HFF-Myc (cell line): ENCODE measurements around the gene MAPK13.

Source experiments
- DNase-seq: peaks from one replicate; pipeline ENCODE4 v3.0.0-alpha.2; 2011; ENCODE audit warnings: low read depth; ENCODE audit errors: extremely low read depth
- H3K4me3 ChIP-seq: replicated peaks from 2 replicates; pipeline ENCODE4 v1.5.1; 2011; ENCODE audit warnings: low read depth, mild to moderate bottlenecking, control low read depth, low read length
- TF ChIP-seq, protein P1 (sequence below): IDR thresholded peaks from 2 replicates; pipeline ENCODE4 v1.5.1; 2012; ENCODE audit warnings: mild to moderate bottlenecking, low read depth, low read length, control low read depth; ENCODE audit errors: missing control alignments

MAPK13 gene

DNA sequence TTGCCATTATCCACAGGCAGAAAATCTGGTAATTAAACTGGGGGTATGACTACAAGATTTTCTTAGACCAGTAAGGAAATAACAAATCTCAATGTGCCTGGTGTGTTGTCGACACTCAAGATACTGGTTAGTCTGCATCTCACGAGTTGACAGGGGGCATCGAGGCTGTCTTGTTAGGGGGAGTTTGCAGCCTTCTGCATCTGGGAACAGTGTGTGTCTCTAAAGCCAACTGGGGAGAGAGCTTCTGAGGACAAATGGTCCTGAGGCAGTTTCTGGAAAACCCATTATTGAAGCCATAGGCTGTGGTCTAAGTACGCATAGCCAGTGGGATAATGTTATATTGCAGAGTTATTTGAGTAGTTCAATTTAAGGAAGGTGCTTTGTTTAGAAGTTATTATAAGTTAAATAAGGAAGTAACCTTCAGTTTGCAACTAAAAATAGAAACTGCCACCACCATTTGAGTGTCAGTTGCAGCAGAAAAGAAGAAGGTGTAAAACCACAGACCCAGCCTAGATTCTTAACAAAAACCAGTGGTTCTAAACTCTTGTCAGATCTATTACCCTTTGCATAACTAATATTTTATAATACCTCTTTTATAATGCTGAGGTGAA lies 15.4 kb upstream of the MAPK13 start:
- DNase-seq, result no peak
- TF ChIP-seq, protein P1, sequence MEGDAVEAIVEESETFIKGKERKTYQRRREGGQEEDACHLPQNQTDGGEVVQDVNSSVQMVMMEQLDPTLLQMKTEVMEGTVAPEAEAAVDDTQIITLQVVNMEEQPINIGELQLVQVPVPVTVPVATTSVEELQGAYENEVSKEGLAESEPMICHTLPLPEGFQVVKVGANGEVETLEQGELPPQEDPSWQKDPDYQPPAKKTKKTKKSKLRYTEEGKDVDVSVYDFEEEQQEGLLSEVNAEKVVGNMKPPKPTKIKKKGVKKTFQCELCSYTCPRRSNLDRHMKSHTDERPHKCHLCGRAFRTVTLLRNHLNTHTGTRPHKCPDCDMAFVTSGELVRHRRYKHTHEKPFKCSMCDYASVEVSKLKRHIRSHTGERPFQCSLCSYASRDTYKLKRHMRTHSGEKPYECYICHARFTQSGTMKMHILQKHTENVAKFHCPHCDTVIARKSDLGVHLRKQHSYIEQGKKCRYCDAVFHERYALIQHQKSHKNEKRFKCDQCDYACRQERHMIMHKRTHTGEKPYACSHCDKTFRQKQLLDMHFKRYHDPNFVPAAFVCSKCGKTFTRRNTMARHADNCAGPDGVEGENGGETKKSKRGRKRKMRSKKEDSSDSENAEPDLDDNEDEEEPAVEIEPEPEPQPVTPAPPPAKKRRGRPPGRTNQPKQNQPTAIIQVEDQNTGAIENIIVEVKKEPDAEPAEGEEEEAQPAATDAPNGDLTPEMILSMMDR, result no peak
- H3K4me3 ChIP-seq, result no peak overlapping the region

DNA sequence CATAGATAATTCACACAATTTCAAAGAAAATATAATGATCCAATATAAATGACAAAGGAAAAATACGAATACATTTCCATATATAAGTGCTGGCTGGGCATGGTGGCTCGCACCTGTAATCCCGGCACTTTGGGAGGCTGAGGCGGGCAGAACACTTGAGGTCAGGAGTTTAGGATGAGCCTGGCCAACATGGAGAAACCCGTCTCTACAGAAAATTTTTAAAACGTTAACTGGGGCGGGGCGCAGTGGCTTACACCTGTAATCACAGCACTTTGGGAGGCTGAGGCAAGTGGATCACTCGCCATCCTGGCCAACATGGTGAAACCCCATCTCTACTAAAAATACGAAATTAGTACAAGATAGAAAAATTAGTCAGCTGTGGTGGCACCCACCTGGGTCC lies 14.9 kb upstream of the MAPK13 start:
- no peak overlapping the region for H3K4me3 ChIP-seq
- DNase-seq, result no peak
- TF ChIP-seq, protein P1, result no peak

GRCh38 chr6:36116066-36116864 lies 14.0 kb upstream of the MAPK13 start:
- DNase-seq, result no peak
- TF ChIP-seq, protein P1, result no peak
- no peak overlapping the region for H3K4me3 ChIP-seq

DNA sequence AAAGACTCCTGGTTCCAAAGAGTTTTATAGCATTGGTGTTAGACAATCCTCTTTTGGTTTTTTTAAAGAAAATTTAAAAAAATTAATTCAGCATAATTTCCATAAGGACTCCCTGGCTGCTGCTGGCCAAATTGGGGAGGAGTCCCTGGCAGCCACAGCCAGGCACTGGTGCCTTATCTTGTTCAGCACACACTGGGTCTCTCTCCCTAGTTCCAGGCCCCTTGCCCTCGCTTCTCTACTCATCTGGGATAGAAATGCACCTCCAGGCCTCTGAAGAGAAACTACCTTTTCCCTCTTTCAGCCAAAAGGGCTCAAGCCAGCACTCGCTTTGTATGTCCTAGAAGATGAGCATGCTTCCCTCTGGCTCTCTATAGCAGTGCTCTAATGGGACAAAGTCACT lies 13.4 kb upstream of the MAPK13 start:
- TF ChIP-seq, protein P1, result no peak
- no peak for DNase-seq
- no peak overlapping the region for H3K4me3 ChIP-seq

DNA sequence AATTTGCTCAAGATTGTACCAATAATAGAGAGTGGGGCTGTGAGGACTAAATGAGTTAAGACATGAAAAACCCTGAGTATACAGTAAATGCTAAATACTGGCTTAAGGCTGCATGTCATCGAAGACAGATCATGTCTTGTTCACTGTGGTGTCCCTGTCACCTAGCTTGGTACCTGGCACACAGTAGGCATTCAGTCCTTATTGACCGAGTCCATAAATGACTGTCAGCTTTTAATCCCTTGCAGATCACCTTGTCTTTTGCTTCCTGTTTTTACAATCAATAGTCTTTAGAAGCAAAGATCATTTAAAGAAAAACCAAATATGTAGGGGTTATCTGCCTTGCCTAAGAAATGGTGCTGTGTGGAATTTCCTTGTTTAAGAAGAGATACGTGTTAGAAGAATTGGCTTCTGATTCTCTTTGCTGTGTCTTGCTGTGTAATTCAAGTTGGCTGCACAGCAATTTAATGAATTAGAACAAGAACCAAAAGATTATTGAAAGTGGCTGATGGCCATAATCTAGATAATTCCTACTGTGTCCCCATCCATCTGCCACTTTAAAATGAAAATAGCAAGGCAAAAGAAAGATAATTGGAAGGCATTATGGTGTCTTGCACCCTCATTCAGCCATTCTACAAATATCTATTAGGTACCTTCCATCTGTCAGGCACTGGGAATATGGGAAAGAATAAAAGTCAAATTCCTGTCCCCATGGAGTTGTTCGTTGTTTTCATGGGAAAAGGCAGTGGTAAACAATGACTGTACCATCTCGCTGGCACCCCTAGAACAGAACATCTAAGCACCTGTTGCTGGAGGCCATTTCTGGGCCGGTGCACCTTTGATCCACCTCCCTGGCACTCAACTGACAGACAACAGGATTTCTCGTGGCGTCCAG lies 12.4 kb upstream of the MAPK13 start:
- TF ChIP-seq, protein P1, result no peak
- no peak overlapping the region for H3K4me3 ChIP-seq

DNA sequence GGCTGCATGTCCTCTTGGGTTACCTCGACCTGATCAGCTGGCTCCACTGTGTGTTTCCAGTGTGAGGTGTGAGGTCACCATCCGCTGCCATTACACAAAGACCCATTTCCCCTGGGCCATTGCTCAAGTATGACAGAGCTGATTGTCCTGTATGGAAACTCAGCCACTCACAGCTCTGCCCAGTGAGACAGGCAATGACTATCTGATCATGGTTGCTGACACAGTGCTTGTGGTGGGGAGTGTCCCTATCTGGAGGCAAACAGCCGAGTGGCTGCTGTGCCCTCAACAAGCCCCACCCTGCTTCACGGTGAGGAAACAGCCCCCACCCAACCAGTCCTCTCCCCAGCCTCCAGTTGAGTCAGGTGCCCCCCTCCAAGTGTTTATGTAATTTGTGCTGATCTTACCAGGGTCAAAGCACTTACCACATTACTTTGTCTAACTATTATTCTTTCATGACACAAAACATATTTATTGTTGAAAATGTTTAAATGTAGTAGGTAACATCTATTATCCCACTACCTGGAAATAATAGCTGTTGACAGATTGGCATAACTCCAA lies 11.7 kb upstream of the MAPK13 start:
- H3K4me3 ChIP-seq, result no peak overlapping the region
- TF ChIP-seq, protein P1, result no peak
- DNase-seq, result no peak

More for the DNA sequence above, 12.4 kb upstream of the MAPK13 start:
- DNase-seq, result no peak
